ENCODE data around the gene PLA2G5.

DNA sequence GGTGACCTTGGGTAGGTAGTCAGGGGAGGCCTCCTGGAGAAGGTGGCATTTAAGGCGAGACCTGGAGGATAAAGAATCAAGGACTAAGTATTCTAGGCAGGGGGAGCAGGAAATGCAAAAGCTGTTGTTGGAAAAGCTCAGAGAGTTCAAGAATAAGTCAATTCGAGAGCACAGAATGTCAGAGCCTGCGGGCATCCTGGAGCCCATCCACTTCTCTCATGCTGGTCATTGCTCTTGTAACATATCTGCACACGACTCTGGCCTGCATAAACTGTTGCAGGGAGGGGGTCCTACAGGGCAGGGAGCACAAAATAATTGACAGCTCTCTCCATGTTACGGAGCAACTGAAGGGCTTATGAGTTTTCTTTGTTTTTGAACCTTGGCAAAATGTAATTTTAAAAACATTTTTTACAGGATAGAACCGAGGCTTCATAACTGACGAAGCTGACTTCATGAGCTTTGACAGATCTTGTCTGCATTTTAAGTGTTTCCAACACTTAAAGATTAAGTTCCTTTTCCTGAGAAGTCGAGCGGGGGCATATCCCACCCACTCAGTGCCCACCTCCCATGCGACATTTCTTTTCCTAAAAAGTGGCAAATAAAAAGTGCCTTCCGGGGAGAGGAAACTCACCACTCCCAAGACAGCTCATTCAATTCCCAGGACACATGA lies 4.2 kb downstream of the PLA2G5 start:
- TF ChIP-seq POLR2A (IDR thresholded peaks at IDR 0.05), result no peak
- TF ChIP-seq, protein P1, sequence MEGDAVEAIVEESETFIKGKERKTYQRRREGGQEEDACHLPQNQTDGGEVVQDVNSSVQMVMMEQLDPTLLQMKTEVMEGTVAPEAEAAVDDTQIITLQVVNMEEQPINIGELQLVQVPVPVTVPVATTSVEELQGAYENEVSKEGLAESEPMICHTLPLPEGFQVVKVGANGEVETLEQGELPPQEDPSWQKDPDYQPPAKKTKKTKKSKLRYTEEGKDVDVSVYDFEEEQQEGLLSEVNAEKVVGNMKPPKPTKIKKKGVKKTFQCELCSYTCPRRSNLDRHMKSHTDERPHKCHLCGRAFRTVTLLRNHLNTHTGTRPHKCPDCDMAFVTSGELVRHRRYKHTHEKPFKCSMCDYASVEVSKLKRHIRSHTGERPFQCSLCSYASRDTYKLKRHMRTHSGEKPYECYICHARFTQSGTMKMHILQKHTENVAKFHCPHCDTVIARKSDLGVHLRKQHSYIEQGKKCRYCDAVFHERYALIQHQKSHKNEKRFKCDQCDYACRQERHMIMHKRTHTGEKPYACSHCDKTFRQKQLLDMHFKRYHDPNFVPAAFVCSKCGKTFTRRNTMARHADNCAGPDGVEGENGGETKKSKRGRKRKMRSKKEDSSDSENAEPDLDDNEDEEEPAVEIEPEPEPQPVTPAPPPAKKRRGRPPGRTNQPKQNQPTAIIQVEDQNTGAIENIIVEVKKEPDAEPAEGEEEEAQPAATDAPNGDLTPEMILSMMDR (IDR thresholded peaks at IDR 0.05), result no peak

All from lower leg skin (tissue), 3 donors.